GM12875 (cell line): ENCODE data around the gene TMEM82.

Experiments
- H3K4me3 ChIP-seq: one replicate; pipeline ENCODE4 v1.5.1; 2011; ENCODE audit warnings: low read depth, low read length, control low read depth
- CTCF ChIP-seq: IDR thresholded peaks from 2 replicates; pipeline ENCODE4 v1.5.1; 2011; ENCODE audit warnings: low read depth, mild to moderate bottlenecking, control low read depth, inconsistent platforms, low read length, moderate library complexity, borderline replicate concordance; ENCODE audit not compliant: insufficient read depth

Gene TMEM82

DNA sequence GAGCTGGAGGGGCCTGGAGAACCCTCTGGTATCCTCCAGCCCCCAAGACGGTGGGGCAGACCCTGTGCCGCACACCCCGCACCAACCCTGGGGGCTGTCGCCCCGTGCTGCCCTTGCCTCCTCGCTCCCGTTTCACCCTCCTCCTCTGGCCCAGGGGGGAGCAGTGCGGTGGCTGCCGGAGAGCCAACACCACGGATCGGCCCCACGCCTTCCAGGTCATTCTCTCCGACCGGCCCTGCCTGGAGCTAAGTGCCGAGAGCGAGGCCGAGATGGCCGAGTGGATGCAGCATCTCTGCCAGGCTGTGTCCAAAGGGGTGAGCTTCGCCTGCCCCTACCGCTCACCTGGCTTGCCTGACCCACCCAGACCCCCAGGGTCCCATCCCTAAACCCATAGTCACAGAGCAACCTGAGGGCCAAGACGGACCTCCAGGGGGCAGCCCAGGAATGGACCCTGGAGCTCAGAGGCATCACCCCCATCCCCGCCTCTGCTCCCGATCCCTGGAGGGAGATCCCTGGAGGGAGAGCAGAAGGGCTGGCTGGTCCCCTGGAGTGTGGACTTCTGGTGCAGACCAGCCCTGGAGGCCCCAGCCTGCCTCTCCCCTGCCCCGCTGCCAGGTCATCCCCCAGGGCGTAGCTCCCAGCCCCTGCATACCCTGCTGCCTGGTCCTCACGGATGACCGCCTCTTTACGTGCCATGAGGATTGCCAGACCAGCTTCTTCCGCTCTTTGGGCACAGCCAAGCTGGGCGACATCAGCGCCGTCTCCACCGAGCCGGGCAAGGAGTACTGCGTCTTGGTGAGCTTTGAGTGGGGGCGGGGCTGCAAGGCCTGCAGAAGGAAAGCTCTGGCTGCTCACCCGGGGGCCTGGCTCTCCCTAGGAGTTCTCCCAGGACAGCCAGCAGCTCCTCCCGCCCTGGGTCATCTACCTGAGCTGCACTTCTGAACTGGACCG is 10.3 kb upstream of the TMEM82 start:
- no peak for TF ChIP-seq CTCF
- no peak overlapping the region for H3K4me3 ChIP-seq

DNA sequence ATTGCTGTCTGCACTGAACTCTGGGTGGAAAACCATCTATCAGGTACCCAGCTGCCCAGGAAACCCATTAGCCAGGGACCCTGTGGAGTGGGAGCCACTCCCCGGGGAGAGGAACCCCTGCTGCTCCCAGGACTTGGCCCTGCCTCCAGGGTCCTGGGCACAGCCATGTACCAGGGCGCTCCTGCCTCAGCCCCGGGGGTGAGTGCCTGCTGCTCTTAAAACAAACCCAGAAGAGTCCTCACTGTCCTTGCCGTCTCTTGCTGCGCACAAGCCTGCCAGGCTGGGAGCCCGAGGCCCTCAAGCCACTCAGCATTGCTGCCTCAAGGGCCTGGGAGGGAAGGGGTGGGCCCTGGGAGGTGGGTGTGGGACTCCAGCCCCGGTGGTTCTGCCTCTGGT is 9.6 kb upstream of the TMEM82 start:
- no peak overlapping the region for H3K4me3 ChIP-seq
- no peak for TF ChIP-seq CTCF

- H3K4me3 ChIP-seq: no peak overlapping the region
- no peak for TF ChIP-seq CTCF
Measured at GRCh38 chr1:15733218-15733725, 9.0 kb upstream of the TMEM82 start.

DNA sequence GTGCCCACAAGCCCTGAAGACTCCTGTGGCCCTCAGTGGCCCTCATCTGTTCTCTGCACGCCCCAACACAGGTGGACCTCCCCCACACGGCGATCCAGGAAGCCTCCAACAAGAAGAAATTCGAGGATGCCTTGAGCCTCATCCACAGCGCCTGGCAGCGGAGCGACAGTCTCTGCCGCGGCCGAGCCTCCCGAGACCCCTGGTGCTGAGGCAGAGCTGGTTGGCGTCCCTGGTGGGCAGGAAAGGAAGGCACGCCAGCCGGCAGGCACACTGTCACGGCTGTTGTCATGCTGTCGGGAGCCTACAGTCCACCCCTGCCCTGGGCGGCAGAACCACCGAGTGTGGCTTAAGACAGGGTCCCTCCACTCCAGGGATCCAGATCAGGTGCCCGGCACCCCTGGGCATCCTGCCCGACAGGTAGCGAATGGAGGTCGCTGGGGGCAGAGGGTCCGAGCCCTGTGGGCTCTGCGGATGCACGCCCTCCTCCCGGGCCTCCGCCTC is 8.5 kb upstream of the TMEM82 start:
- no peak overlapping the region for H3K4me3 ChIP-seq
- no peak for TF ChIP-seq CTCF

- no peak overlapping the region for H3K4me3 ChIP-seq
- TF ChIP-seq CTCF: no peak
Measured at GRCh38 chr1:15734296-15734695, 8.0 kb upstream of the TMEM82 start.

DNA sequence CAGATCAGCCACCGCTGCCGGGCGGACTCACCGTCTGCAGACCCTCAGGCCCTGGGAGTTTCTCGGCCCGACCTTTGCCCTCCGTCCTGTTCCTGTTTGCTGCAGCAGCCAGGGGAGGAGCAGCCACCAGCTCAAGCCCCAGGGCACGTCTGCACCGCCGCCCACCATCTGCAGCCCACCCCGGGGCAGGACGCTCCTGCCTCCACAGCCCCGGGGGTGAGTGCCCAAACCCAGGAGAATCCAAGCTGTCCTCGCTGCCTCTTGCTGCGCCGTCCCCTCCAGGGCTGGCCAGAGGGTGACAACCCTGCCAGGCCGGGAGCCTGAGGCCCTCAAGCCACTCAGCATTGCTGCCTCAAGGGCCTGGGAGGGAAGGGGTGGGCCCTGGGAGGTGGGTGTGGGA is 7.4 kb upstream of the TMEM82 start:
- no peak overlapping the region for H3K4me3 ChIP-seq
- TF ChIP-seq CTCF: no peak
